HepG2 (cell line): Measurements from ENCODE around the gene MEF2D. TPM values are rescaled to one million over a fixed set of nuclear protein-coding genes. Genes with fewer than 3 reads are reported as not detected.

ENCODE experiments used
- ATAC-seq: fragments of 200-7000 bp; cut with Tn5 transposase; 3 replicates; pipeline ENCODE4 v1.9.1; 2020; ENCODE audit warnings: mild to moderate bottlenecking, moderate library complexity
- BruUV-seq: library from RNA; stranded (reverse); fragments of 400-500 nt; replicated peaks from 2 replicates; lab custom pipeline; 2021; lab: Mats Ljungman, UMichigan
- CTCF ChIA-PET: fragments of 300-600 bp; formaldehyde crosslinking; extraction: SDS; loops from one replicate; lab custom pipeline; 2021; ENCODE audit warnings: low total read pairs, inconsistent platforms, low intra/inter-chr PET ratio; lab: Yijun Ruan, JAX
- POLR2A ChIA-PET: fragments of 350-600 bp; sonication (Branson Sonifier 250); formaldehyde crosslinking; loops from one replicate; lab custom pipeline; 2020; ENCODE audit warnings: antibody characterized with exemption, inconsistent platforms; lab: Yijun Ruan, JAX
- DNase-seq: peaks from one replicate; pipeline ENCODE4 v3.0.0-alpha.2; 2015; ENCODE audit warnings: low spot score
- FAIRE-seq: peaks from 3 replicates; lab custom pipeline; 2011; peaks lifted over from hg19 to GRCh38; lab: Jason Lieb, UNC
- H2AFZ ChIP-seq: one replicate; pipeline ENCODE4 v1.6.1; 2011; ENCODE audit warnings: low read length, inconsistent platforms
- H3K27ac ChIP-seq: fragments of 300-600 bp; 3 replicates; pipeline ENCODE4 v1.8.0; 2011; ENCODE audit warnings: mixed run types, mild to moderate bottlenecking, mixed read lengths, low read length, inconsistent platforms; ENCODE audit not compliant: insufficient read depth; ENCODE audit errors: extremely low read length
- H3K27me3 ChIP-seq, 2 experiments: fragments of 200-600 bp in 1 of 2; 2 replicates in 1 of 2; 3 replicates in 1 of 2; pipeline versions ENCODE4 v1.6.0 to v1.8.0; 2011; ENCODE audit warnings: low read length in 2 of 2, mild to moderate bottlenecking in 2 of 2, moderate library complexity in 2 of 2, inconsistent platforms in 1 of 2; ENCODE audit not compliant: insufficient read depth in 2 of 2, control insufficient read depth in 1 of 2
- H3K36me3 ChIP-seq, 2 experiments: fragments of 200-600 bp in 1 of 2; replicated peaks in 1 of 2; 2 replicates in 1 of 2; 3 replicates in 1 of 2; pipeline versions ENCODE4 v1.5.1 to v1.8.0; 2011; ENCODE audit warnings: low read length in 2 of 2, inconsistent platforms in 1 of 2; ENCODE audit not compliant: insufficient read depth in 2 of 2, control insufficient read depth in 1 of 2
- H3K4me1 ChIP-seq: 2 replicates; pipeline ENCODE4 v1.5.1; 2012; ENCODE audit warnings: low read length, inconsistent platforms; ENCODE audit not compliant: insufficient read depth
- H3K4me2 ChIP-seq: 2 replicates; pipeline ENCODE4 v1.6.0; 2011; ENCODE audit warnings: low read depth, low read length, inconsistent platforms
- H3K4me3 ChIP-seq, 3 experiments: fragments of 200-600 bp in 1 of 3; sonication (generic), shearing (Covaris generic) in 1 of 3; replicated peaks in 1 of 3; 2 replicates each; pipeline ENCODE4 v1.5.1; 2011 to 2016; ENCODE audit warnings: low read length in 3 of 3, inconsistent platforms in 2 of 3, low read depth in 2 of 3, mild to moderate bottlenecking in 2 of 3, control low read depth in 1 of 3, mixed read lengths in 1 of 3; ENCODE audit not compliant: insufficient read depth in 1 of 3
- H3K79me2 ChIP-seq: one replicate; pipeline ENCODE4 v1.6.1; 2011; ENCODE audit warnings: low read length, inconsistent platforms; ENCODE audit not compliant: insufficient read depth
- H3K9ac ChIP-seq: 2 replicates; pipeline ENCODE4 v1.6.0; 2011; ENCODE audit warnings: mild to moderate bottlenecking, low read depth, low read length, inconsistent platforms; ENCODE audit not compliant: insufficient read depth
- H3K9me3 ChIP-seq: 2 replicates; pipeline ENCODE4 v1.5.1; 2012; ENCODE audit warnings: mild to moderate bottlenecking, low read length
- H4K20me1 ChIP-seq: 2 replicates; pipeline ENCODE4 v1.6.0; 2011; ENCODE audit warnings: inconsistent platforms, mild to moderate bottlenecking, low read length, moderate library complexity; ENCODE audit not compliant: insufficient read depth
- CBX1 ChIP-seq: IDR thresholded peaks from one replicate; pipeline ENCODE4 v1.6.1; 2016; ENCODE audit warnings: antibody characterized with exemption, low read depth
- HNF1A ChIP-seq, 2 experiments: sonication (generic) in 1 of 2; formaldehyde crosslinking in 1 of 2; IDR thresholded peaks; 2 replicates each; pipeline versions ENCODE4 v1.4.0 to v1.6.1; 2016 to 2020; ENCODE audit warnings: borderline replicate concordance in 1 of 2, low read depth in 1 of 2, mild to moderate bottlenecking in 1 of 2, missing genetic modification reagents in 1 of 2
- HOXA3 ChIP-seq: sonication (generic); formaldehyde crosslinking; IDR thresholded peaks from 2 replicates; pipeline ENCODE4 v1.5.0; 2020; ENCODE audit warnings: missing genetic modification reagents
- KLF15 ChIP-seq: sonication (generic); formaldehyde crosslinking; IDR thresholded peaks from 2 replicates; pipeline ENCODE4 v1.8.1; 2023; ENCODE audit warnings: borderline replicate concordance, mild to moderate bottlenecking, inconsistent platforms, missing genetic modification reagents, mixed read lengths
- MED8 ChIP-seq: sonication (generic); formaldehyde crosslinking; IDR thresholded peaks from 2 replicates; pipeline ENCODE4 v1.8.1; 2023; ENCODE audit warnings: mild to moderate bottlenecking, missing genetic modification reagents; ENCODE audit not compliant: insufficient replicate concordance
- NONO ChIP-seq, 2 experiments: fragments of 450-650 bp in 1 of 2; sonication (generic) in 1 of 2; formaldehyde crosslinking in 1 of 2; IDR thresholded peaks in 1 of 2; conservative IDR thresholded peaks in 1 of 2; 2 replicates each; pipeline versions ENCODE4 v1.6.1 to v1.8.0; 2017 to 2022; ENCODE audit warnings: mild to moderate bottlenecking in 1 of 2, missing genetic modification reagents in 1 of 2, moderate library complexity in 1 of 2
- NR1H2 ChIP-seq: sonication (generic); formaldehyde crosslinking; IDR thresholded peaks from 2 replicates; pipeline ENCODE4 v1.8.1; 2022; ENCODE audit warnings: low read depth, missing genetic modification reagents, borderline replicate concordance
- RNF2 ChIP-seq: fragments of 450-650 bp; conservative IDR thresholded peaks from 2 replicates; pipeline ENCODE4 v1.6.1; 2016; ENCODE audit warnings: low read depth
- U2AF1 ChIP-seq: fragments of 200-400 bp; formaldehyde crosslinking; optimal IDR thresholded peaks from 2 replicates; pipeline ENCODE3; 2017; ENCODE audit warnings: mild to moderate bottlenecking, low read depth, low read length
- XBP1 ChIP-seq: sonication (generic); formaldehyde crosslinking; IDR thresholded peaks from 2 replicates; pipeline ENCODE4 v1.5.0; 2020; ENCODE audit warnings: missing genetic modification reagents
- ZNF280D ChIP-seq: sonication (generic); formaldehyde crosslinking; IDR thresholded peaks from 2 replicates; pipeline ENCODE4 v1.5.1; 2020; ENCODE audit warnings: mild to moderate bottlenecking, missing genetic modification reagents
- ZNF749 ChIP-seq: sonication (generic); formaldehyde crosslinking; IDR thresholded peaks from 2 replicates; pipeline ENCODE4 v1.8.0; 2022; ENCODE audit warnings: mild to moderate bottlenecking, missing genetic modification reagents, moderate library complexity, borderline replicate concordance
- ZNF761 ChIP-seq: sonication (generic); formaldehyde crosslinking; conservative IDR thresholded peaks from 2 replicates; pipeline ENCODE4 v1.4.0; 2020; ENCODE audit warnings: mild to moderate bottlenecking, missing genetic modification reagents
- ZNF850 ChIP-seq: sonication (generic); formaldehyde crosslinking; conservative IDR thresholded peaks from 2 replicates; pipeline ENCODE4 v1.9.0; 2021; ENCODE audit warnings: mild to moderate bottlenecking, missing genetic modification reagents
- WGBS: methylation state at CpG from one replicate; pipeline ENCODE4 v1.1.6; 2017; ENCODE audit warnings: low lambda C conversion rate; 5-methylcytosine and 5-hydroxymethylcytosine counted together
- in situ Hi-C: cut with HindIII; loops from 2 replicates; pipeline ENCODE4 v1.10.0; 2017; ENCODE audit warnings: low pct_unique_long_range_greater_than_20kb; ENCODE audit not compliant: extremely low pct_ligation_motif_present
- intact Hi-C: fragments of 100-400 bp; cut with micrococcal nuclease; formaldehyde crosslinking; loops from one replicate; pipeline ENCODE4 v1.10.0; 2022; ENCODE audit not compliant: unreplicated experiment
- polyA plus RNA-seq, 8 experiments: library from polyadenylated mRNA; depleted of rRNA in 3 of 8; stranded (reverse) in 7 of 8; unstranded in 1 of 8; fragments of >200 nt; fragmentation: Illumina TruSeq in 4 of 8; extraction: Trizol in 4 of 8; gene quantifications; 2 replicates each; pipeline versions ENCODE4 v1.2.1 to v1.2.3, GENCODE V29; 2011 to 2016; ENCODE audit warnings: low read depth in 4 of 8, missing spikeins in 1 of 8, mixed read lengths in 1 of 8; ENCODE audit not compliant: insufficient read depth in 1 of 8
- total RNA-seq, 5 experiments: library from RNA; depleted of rRNA; stranded (reverse); fragments of >200 nt; fragmentation: Illumina TruSeq; extraction: Trizol; gene quantifications; 2 replicates each; pipeline ENCODE4 v1.2.3, GENCODE V29; 2016; ENCODE audit warnings: low read depth in 1 of 5

Gene MEF2D
- total and polyA plus RNA-seq, 2 of the 13 experiments (the other 11 are each of a cell fraction or from before 2014, with no cell fraction given) = 1.6 to 3.9 TPM

- H3K4me2 ChIP-seq = peak overlapping the region; percentile 70
- peak; percentile 18 for FAIRE-seq
- H4K20me1 ChIP-seq = peaks cover 33% of the 10 kb centered on the region
- H3K36me3 ChIP-seq = no peaks in the 10 kb centered on the region
- H3K27me3 ChIP-seq = peaks cover 2 to 20% of the 10 kb centered on the region in 2 experiments; a peak in 4 of 5 replicates
- H2AFZ ChIP-seq = no peak overlapping the region
- peak; percentile 80 for DNase-seq
- peak overlapping the region; percentile 84 for H3K9ac ChIP-seq
- no peaks in the 10 kb centered on the region for H3K9me3 ChIP-seq
- H3K27ac ChIP-seq = peak overlapping the region; percentile 89
- peak overlapping the region; percentile 75 to 97 (median 94) for H3K4me3 ChIP-seq
- ChIA-PET POLR2A (interaction anchor here (0.6 to 3.6 kb wide), 24 partner anchors 9 to 938 kb away, joined by 3 to 93 read pairs (median 4); partner anchors contain the start of genes METTL25B, MRPL24, NAXE and PMF1), CTCF (interaction anchor here (0.7 to 1.3 kb wide), 2 partner anchors 20 to 45 kb away, joined by 3 to 7 read pairs; no protein-coding TSS in a partner anchor)
- TSS peak; percentile 97 for BruUV-seq
- intact Hi-C loops = loop anchor here (1.0 to 5.0 kb wide), 2 partner anchors 45 to 81 kb away; no protein-coding TSS in a partner anchor
- 0% methylated on average over 23 of the region's 57 CpGs for WGBS
- peak; percentile 80 for ATAC-seq
- H3K4me1 ChIP-seq = peaks cover 81% of the 10 kb centered on the region
- peaks cover 27% of the 10 kb centered on the region for H3K79me2 ChIP-seq
- in situ Hi-C loops = loop anchor here (5.0 kb wide), 1 partner anchor 44 kb away; no protein-coding TSS in a partner anchor
- TF ChIP-seq U2AF1 (no peak), HNF1A (IDR thresholded peaks at IDR 0.05; ENCODE audit: low read depth) (no peak), HNF1A (CRISPR knock-in tag; IDR thresholded peaks at IDR 0.05; ENCODE audit: borderline replicate concordance) (no peak), MED8 (CRISPR knock-in tag) (no peak), ZNF850 (CRISPR knock-in tag) (no peak), ZNF280D (CRISPR knock-in tag) (no peak), XBP1 (no peak), RNF2 (peak; percentile 97), ZNF749 (CRISPR knock-in tag) (peak; percentile 70), ZNF761 (CRISPR knock-in tag) (no peak), KLF15 (CRISPR knock-in tag) (no peak), CBX1 (peak; percentile 60), HOXA3 (CRISPR knock-in tag) (peak; percentile 71), NR1H2 (no peak), NONO (IDR thresholded peaks at IDR 0.05) (no peak), NONO (CRISPR knock-in tag; conservative IDR thresholded peaks at IDR 0.05) (peak; percentile 67; the same call in 1 of the 2 replicates)
These were observed 375 bp upstream of the MEF2D start for GRCh38 chr1:156500793-156501506.
